MCF 10A (cell line): ENCODE measurements around the gene PRIMPOL. TPM values are rescaled to one million over a fixed set of nuclear protein-coding genes. Genes with fewer than 3 reads are reported as not detected.

Experiments
- BruUV-seq: library from RNA; stranded (reverse); fragments of 400-500 nt; replicated peaks from 2 replicates; lab custom pipeline; 2021; lab: Mats Ljungman, UMichigan
- CTCF ChIA-PET: fragments of 300-600 bp; sonication (Branson Sonifier 250); formaldehyde crosslinking; extraction: SDS; loops from one replicate; lab custom pipeline; 2021; ENCODE audit warnings: antibody characterized with exemption, inconsistent platforms; lab: Yijun Ruan, JAX
- POLR2A ChIA-PET: fragments of 300-600, 350-650 bp; sonication (Branson Sonifier 250); formaldehyde crosslinking; extraction: SDS; loops from one replicate; lab custom pipeline; 2020; ENCODE audit warnings: antibody characterized with exemption, inconsistent platforms; lab: Yijun Ruan, JAX
- DNase-seq: peaks from one replicate; pipeline ENCODE4 v3.0.0-alpha.2; 2018; ENCODE audit not compliant: unreplicated experiment
- H3K27ac Mint-ChIP-seq: one replicate; pipeline ENCODE4 v1.8.0; 2022; ENCODE audit warnings: mild to moderate bottlenecking, low read depth, mixed read lengths; ENCODE audit not compliant: unreplicated experiment
- H3K27me3 Mint-ChIP-seq: one replicate; pipeline ENCODE4 v1.8.0; 2022; ENCODE audit warnings: mixed read lengths; ENCODE audit not compliant: insufficient read depth, unreplicated experiment
- H3K36me3 Mint-ChIP-seq: one replicate; pipeline ENCODE4 v1.8.0; 2022; ENCODE audit warnings: mild to moderate bottlenecking, moderate library complexity, mixed read lengths; ENCODE audit not compliant: insufficient read depth, unreplicated experiment
- H3K4me1 Mint-ChIP-seq: one replicate; pipeline ENCODE4 v1.8.0; 2022; ENCODE audit warnings: mixed read lengths; ENCODE audit not compliant: insufficient read depth, unreplicated experiment
- H3K4me3 Mint-ChIP-seq: one replicate; pipeline ENCODE4 v1.8.0; 2022; ENCODE audit warnings: mild to moderate bottlenecking, moderate library complexity, mixed read lengths; ENCODE audit not compliant: unreplicated experiment
- H3K9me3 Mint-ChIP-seq: one replicate; pipeline ENCODE4 v1.8.0; 2022; ENCODE audit warnings: mixed read lengths; ENCODE audit not compliant: unreplicated experiment
- intact Hi-C: fragments of 100-400 bp; cut with micrococcal nuclease; formaldehyde crosslinking; loops from 2 replicates; pipeline ENCODE4 v1.14.1; 2022
- total RNA-seq: library from RNA; stranded (reverse); gene quantifications from 2 replicates; pipeline ENCODE4 v1.2.3, GENCODE V29; 2022
- TF ChIP-seq, protein P1 (sequence below): fragments of 200-600 bp; IDR thresholded peaks from one replicate; pipeline ENCODE4 v1.8.0; 2022; ENCODE audit warnings: antibody characterized with exemption, mild to moderate bottlenecking; ENCODE audit not compliant: unreplicated experiment

Gene PRIMPOL
- total RNA-seq, 1 experiment from 2014 or later, result 19.2 TPM

DNA sequence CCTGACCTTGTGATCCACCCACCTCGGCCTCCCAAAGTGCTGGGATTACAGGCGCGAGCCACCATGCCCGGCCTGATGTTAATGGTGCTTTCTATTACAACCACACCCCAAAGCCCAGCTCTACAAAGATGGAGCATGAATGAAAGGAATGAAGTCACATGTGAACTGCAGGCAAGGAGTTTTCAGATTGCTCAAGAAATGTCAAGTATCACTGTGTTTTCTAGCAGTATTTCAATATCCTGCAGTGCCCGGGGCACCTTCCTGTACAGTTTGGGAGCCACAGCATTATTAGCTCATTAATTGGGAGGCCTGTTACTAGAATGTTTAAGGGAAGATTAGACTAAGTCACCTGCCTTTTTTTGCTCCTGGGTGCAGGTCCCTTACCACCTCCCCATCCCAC is 40.1 kb downstream of the PRIMPOL start:
- BruUV-seq, result no TSS peak
- TF ChIP-seq, protein P1, sequence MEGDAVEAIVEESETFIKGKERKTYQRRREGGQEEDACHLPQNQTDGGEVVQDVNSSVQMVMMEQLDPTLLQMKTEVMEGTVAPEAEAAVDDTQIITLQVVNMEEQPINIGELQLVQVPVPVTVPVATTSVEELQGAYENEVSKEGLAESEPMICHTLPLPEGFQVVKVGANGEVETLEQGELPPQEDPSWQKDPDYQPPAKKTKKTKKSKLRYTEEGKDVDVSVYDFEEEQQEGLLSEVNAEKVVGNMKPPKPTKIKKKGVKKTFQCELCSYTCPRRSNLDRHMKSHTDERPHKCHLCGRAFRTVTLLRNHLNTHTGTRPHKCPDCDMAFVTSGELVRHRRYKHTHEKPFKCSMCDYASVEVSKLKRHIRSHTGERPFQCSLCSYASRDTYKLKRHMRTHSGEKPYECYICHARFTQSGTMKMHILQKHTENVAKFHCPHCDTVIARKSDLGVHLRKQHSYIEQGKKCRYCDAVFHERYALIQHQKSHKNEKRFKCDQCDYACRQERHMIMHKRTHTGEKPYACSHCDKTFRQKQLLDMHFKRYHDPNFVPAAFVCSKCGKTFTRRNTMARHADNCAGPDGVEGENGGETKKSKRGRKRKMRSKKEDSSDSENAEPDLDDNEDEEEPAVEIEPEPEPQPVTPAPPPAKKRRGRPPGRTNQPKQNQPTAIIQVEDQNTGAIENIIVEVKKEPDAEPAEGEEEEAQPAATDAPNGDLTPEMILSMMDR, result no peak
- Mint-ChIP-seq H3K36me3 (peaks cover 42% of the 10 kb centered on the region), H3K4me1 (peaks cover 19% of the 10 kb centered on the region), H3K4me3 (no peak overlapping the region), H3K9me3 (no peaks in the 10 kb centered on the region), H3K27me3 (no peaks in the 10 kb centered on the region), H3K27ac (peak overlapping the region; percentile 83)
- peak; percentile 11 for DNase-seq
- intact Hi-C loops, result loop anchor here (2.0 kb wide), 1 partner anchor 41 kb away; the partner anchor contains the start of genes CASP3 and PRIMPOL
- POLR2A ChIA-PET, result interaction anchor here (3.1 kb wide), 1 partner anchor 40 kb away, joined by 15 read pairs; the partner anchor contains the start of genes CASP3 and PRIMPOL
- CTCF ChIA-PET, result interaction anchor here (0.6 kb wide), 1 partner anchor 27 kb away, joined by 3 read pairs; no protein-coding TSS in a partner anchor

DNA sequence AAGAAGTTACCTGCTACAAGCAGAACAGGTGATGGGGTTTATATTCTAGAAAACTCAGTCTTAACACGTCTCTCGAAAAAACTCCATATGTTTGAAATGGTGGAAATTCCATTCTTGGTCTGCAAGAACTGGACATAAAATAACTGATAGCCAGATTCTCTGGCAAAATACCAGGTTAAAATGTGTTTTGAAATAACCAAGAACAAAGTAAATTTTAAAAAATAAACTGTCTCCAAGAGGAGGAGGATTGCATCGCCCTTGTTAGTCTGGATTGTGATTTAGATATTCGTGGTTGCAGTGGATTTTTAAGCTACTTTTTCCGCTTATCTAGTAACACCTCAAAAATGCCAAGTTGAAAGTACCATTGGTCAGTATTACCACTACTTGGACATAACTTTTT is 43.5 kb downstream of the PRIMPOL start:
- Mint-ChIP-seq H3K4me3 (no peak overlapping the region), H3K9me3 (no peaks in the 10 kb centered on the region), H3K36me3 (peaks cover 58% of the 10 kb centered on the region), H3K4me1 (peaks cover 24% of the 10 kb centered on the region), H3K27ac (no peak overlapping the region), H3K27me3 (no peaks in the 10 kb centered on the region)
- intact Hi-C loops, result no loop called here
- POLR2A ChIA-PET, result interaction anchor here (1.3 kb wide), 1 partner anchor 41 kb away, joined by 3 read pairs; no protein-coding TSS in a partner anchor
- no peak for DNase-seq
- TF ChIP-seq, protein P1, result no peak
- no TSS peak for BruUV-seq
- CTCF ChIA-PET, result no interaction called here

DNA sequence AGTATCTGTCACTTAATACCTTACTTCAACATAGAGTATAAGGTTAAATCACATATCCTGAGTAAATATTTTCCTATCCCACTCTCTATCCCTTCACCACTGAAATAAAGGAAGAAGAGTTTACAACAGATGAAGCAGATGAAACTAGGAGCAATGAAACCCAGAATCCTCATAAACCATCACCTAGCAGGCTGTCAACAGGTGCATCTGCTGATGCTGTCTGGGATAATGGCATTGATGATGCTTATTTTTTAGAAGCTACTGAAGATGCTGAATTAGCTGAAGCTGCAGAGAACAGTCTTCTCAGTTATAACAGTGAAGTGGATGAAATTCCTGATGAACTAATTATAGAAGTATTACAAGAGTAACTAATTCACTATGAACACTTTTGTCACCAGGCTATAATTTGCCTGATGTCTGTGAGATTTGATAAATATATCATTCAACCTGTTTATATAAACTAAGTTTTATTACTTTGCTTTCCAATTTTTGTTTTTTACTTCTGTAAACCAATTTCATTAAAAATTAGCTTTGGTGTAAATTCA is 44.9 kb downstream of the PRIMPOL start:
- Mint-ChIP-seq H3K27me3 (no peaks in the 10 kb centered on the region), H3K9me3 (no peaks in the 10 kb centered on the region), H3K36me3 (peaks cover 58% of the 10 kb centered on the region), H3K27ac (peak overlapping the region; percentile 61), H3K4me1 (peaks cover 10% of the 10 kb centered on the region), H3K4me3 (no peak overlapping the region)
- CTCF ChIA-PET, result no interaction called here
- TF ChIP-seq, protein P1, result no peak
- intact Hi-C loops, result no loop called here
- POLR2A ChIA-PET, result interaction anchor here (1.1 to 2.3 kb wide), 5 partner anchors 10 to 119 kb away, joined by 3 to 15 read pairs (median 6); partner anchors contain the start of genes CASP3 and PRIMPOL
- BruUV-seq, result no TSS peak
- no peak for DNase-seq

DNA sequence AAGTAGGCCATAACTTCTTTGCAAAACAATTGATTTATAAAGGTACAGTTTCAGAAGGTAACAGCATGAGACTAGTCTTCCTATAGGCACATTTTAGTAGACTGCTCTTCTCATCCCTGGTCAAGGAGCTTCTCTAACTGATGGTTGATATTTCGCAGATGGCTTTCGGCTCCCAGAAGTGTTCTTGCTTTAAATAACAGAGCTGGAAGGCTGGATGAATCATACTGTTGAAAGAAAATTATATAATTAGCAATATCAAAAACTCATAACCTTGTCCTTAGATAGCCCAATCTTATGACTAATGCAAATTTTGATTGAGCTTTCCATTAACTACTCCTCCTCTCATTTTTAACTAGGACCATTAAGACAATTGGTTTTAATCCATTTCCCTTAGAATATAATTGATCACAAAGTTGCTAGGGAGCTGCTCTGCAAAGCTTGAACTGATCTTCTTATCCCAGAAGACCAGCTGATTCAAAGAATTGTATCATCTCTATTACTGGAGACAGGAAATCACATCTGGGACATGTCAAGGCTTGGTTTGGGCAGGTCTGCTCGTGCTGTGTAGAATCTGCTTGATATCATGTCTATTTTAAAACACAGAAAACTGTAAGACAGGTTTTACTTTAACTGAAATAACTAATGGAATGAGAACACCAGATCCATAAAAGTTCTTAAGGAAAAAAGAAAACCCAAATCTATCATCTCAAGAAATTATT is 45.8 kb downstream of the PRIMPOL start:
- ChIA-PET CTCF (interaction anchor here (0.6 kb wide), 1 partner anchor 241 kb away, joined by 3 read pairs; no protein-coding TSS in a partner anchor), POLR2A (interaction anchor here (0.5 to 2.7 kb wide), 10 partner anchors 10 to 119 kb away, joined by 3 to 15 read pairs (median 5); partner anchors contain the start of genes CASP3, CENPU and PRIMPOL)
- Mint-ChIP-seq H3K36me3 (peaks cover 58% of the 10 kb centered on the region), H3K9me3 (no peaks in the 10 kb centered on the region), H3K27me3 (no peaks in the 10 kb centered on the region), H3K27ac (peak overlapping the region; percentile 61), H3K4me3 (no peak overlapping the region), H3K4me1 (peaks cover 10% of the 10 kb centered on the region)
- intact Hi-C loops, result no loop called here
- TF ChIP-seq, protein P1, result no peak
- TSS peak; percentile 43 for BruUV-seq
- DNase-seq, result peak; percentile 26
